Measurements from ENCODE around the gene HPD.

GRCh38 chr12:121857322-121858246 lies 1.1 kb downstream of the HPD start:
- no peak for TF ChIP-seq POLR2A (IDR thresholded peaks at IDR 0.05; ENCODE audit: low read depth, low read length)
- TF ChIP-seq CTCF (IDR thresholded peaks at IDR 0.05; ENCODE audit: extremely low read depth in 1 of 2, insufficient read depth in 1 of 2, low read depth in 1 of 2, low read length in 2 of 2): no peak
- no peak for TF ChIP-seq JUN (IDR thresholded peaks at IDR 0.05; ENCODE audit: borderline replicate concordance, insufficient read depth, insufficient read length, low read depth)
- TF ChIP-seq EZH2 (IDR thresholded peaks at IDR 0.05; ENCODE audit: borderline replicate concordance, low read depth, low read length, severe bottlenecking): no peak
- no peak for TF ChIP-seq POLR2AphosphoS5 (IDR thresholded peaks at IDR 0.05; ENCODE audit: insufficient read depth, low read depth, low read length)
- no peak for TF ChIP-seq FOS (IDR thresholded peaks at IDR 0.05; ENCODE audit: borderline replicate concordance, insufficient read depth, low read length)
- TF ChIP-seq MAX (IDR thresholded peaks at IDR 0.05; ENCODE audit: insufficient read depth, insufficient read length): no peak
- TF ChIP-seq MYC (IDR thresholded peaks at IDR 0.05; ENCODE audit: low read depth, low read length): no peak
